Spleen (tissue), 11 donors: Measurements from ENCODE around the gene MYO1B. TPM values are rescaled to one million over a fixed set of nuclear protein-coding genes. Genes with fewer than 3 reads are reported as not detected.

Experiments
- DNase-seq: peaks from one replicate; pipeline ENCODE4 v3.0.0-alpha.2; 2020
- H3K27ac ChIP-seq, 8 donors: fragments of 200-600 bp; sonication (generic) in 7 of 8; 1 replicate in 4 of 8; 2 replicates in 4 of 8; pipeline versions ENCODE4 v1.5.0 to v1.8.0; 2016 to 2021; ENCODE audit warnings: inconsistent platforms in 4 of 8, mild to moderate bottlenecking in 4 of 8, moderate library complexity in 1 of 8
- H3K27me3 ChIP-seq, 7 donors: fragments of 200-600 bp; sonication (generic) in 6 of 7; replicated peaks in 1 of 7; 1 replicate in 4 of 7; 2 replicates in 3 of 7; pipeline versions ENCODE4 v1.5.0 to v1.8.0; 2016 to 2021; ENCODE audit warnings: inconsistent platforms in 3 of 7, mild to moderate bottlenecking in 1 of 7
- H3K36me3 ChIP-seq, 6 donors: fragments of 200-600 bp; sonication (generic) in 5 of 6; 1 replicate in 4 of 6; 2 replicates in 2 of 6; pipeline versions ENCODE4 v1.5.0 to v1.8.0; 2016 to 2021; ENCODE audit warnings: inconsistent platforms in 2 of 6
- H3K4me1 ChIP-seq, 6 donors: fragments of 200-600 bp; sonication (generic) in 5 of 6; 1 replicate in 3 of 6; 2 replicates in 3 of 6; pipeline versions ENCODE4 v1.5.0 to v1.8.0; 2016 to 2021; ENCODE audit warnings: inconsistent platforms in 3 of 6
- H3K4me3 ChIP-seq, 8 donors: fragments of 200-600 bp; sonication (generic) in 7 of 8; 1 replicate in 4 of 8; 2 replicates in 4 of 8; pipeline versions ENCODE4 v1.5.0 to v1.8.0; 2016 to 2021; ENCODE audit warnings: inconsistent platforms in 4 of 8, mild to moderate bottlenecking in 4 of 8, moderate library complexity in 2 of 8
- H3K9me3 ChIP-seq, 8 donors: fragments of 200-600 bp; sonication (generic) in 7 of 8; 1 replicate in 4 of 8; 2 replicates in 4 of 8; pipeline versions ENCODE4 v1.5.0 to v1.8.0; 2016 to 2021; ENCODE audit warnings: inconsistent platforms in 4 of 8
- CTCF ChIP-seq, 11 experiments: fragments of 200-600 bp in 7 of 11; fragments of 450-650 bp in 4 of 11; sonication (generic) in 4 of 11; IDR thresholded peaks in 8 of 11; conservative IDR thresholded peaks in 3 of 11; 1 replicate in 7 of 11; 2 replicates in 4 of 11; pipeline versions ENCODE4 v1.4.0 to v1.8.0; 2016 to 2021; ENCODE audit warnings: antibody characterized with exemption in 11 of 11, inconsistent platforms in 4 of 11, mild to moderate bottlenecking in 1 of 11
- POLR2A ChIP-seq, 3 donors: fragments of 450-650 bp; IDR thresholded peaks; one replicate each; pipeline ENCODE4 v1.5.1; 2017; ENCODE audit warnings: antibody characterized with exemption in 3 of 3, mild to moderate bottlenecking in 1 of 3
- POLR2AphosphoS5 ChIP-seq, 3 donors: sonication (generic); formaldehyde crosslinking; IDR thresholded peaks; one replicate each; pipeline ENCODE4 v1.5.1; 2017; ENCODE audit warnings: antibody characterized with exemption in 3 of 3
- WGBS, 5 donors: extraction: QIAGEN DNeasy Blood & Tissue Kit in 3 of 5; methylation state at CpG; one replicate each; pipeline versions ENCODE4 v1.1.5 to v1.1.7; 2013 to 2018; 5-methylcytosine and 5-hydroxymethylcytosine counted together
- intact Hi-C: fragments of 100-400 bp; cut with DNase I; formaldehyde crosslinking; loops from one replicate; pipeline ENCODE4 v1.15.0; 2023; ENCODE audit warnings: low total_unique reads
- polyA plus RNA-seq, 3 donors: library from polyadenylated mRNA; stranded (reverse); fragments of 200-250 nt; gene quantifications; one replicate each; pipeline ENCODE4 v1.2.1, GENCODE V29; 2013
- total RNA-seq, 7 donors: library from RNA; depleted of rRNA in 3 of 7; stranded (reverse); fragments of >200 nt in 3 of 7; fragmentation: NEBNext Ultra II Directional in 4 of 7; extraction: Animal tissue kit (Norgen Biotek cat#: 25700) in 4 of 7; gene quantifications; one replicate each; pipeline versions ENCODE4 v1.1.0 to v1.2.1, GENCODE V29; 2016 to 2021
- donor health status: healthy with polysubstance abuse.
- donor health status: DM: no; HTN: no; CAD: no; lungs with moderate emphysema.
- donor health status: DM: no; HTN: no; CAD: no.
- donor health status: Bipolar disorder and iron deficiency.
- donor health status: healthy.
- donor health status: DM: no; HTN: no; CAD: no.
- donor health status: DM: yes; HTN: yes; CAD: no.

Gene MYO1B
- total and polyA plus RNA-seq, 10 donors, result 5.3 to 25.8 (median 19.0) TPM

GRCh38 chr2:191357678-191358077 is 112.5 kb downstream of the MYO1B start:
- DNase-seq, result no peak
- Histone ChIP-seq H3K36me3 (no peaks in the 10 kb centered on the region), H3K4me1 (no peaks in the 10 kb centered on the region), H3K27me3 (no peaks in the 10 kb centered on the region), H3K27ac (no peak overlapping the region), H3K9me3 (peaks cover 0 to 4% (median 0%) of the 10 kb centered on the region in 8 donors), H3K4me3 (no peak overlapping the region)
- TF ChIP-seq POLR2A (IDR thresholded peaks at IDR 0.05), result no peak
- 90 to 94% (median 91%) methylated on average over 1 of the region's 1 CpG for WGBS, 5 donors
- intact Hi-C loops, result no loop called here

- Histone ChIP-seq H3K9me3 (peaks cover 0 to 4% (median 0%) of the 10 kb centered on the region in 8 donors), H3K36me3 (no peaks in the 10 kb centered on the region), H3K4me1 (no peaks in the 10 kb centered on the region), H3K27me3 (no peaks in the 10 kb centered on the region), H3K4me3 (no peak overlapping the region), H3K27ac (no peak overlapping the region)
- TF ChIP-seq POLR2AphosphoS5 (IDR thresholded peaks at IDR 0.05) (no peak), POLR2A (IDR thresholded peaks at IDR 0.05) (no peak), CTCF (IDR thresholded peaks at IDR 0.05 in 8 of 11, conservative IDR thresholded peaks at IDR 0.05 in 3 of 11) (no peak)
- WGBS, 5 donors, result 87 to 95% (median 88%) methylated on average over 11 of the region's 11 CpGs
- DNase-seq, result no peak
- intact Hi-C loops, result no loop called here
Measured at GRCh38 chr2:191358325-191359025, 113.3 kb downstream of the MYO1B start.

GRCh38 chr2:191359133-191359532 is 113.9 kb downstream of the MYO1B start:
- Histone ChIP-seq H3K27ac (no peak overlapping the region), H3K27me3 (no peaks in the 10 kb centered on the region), H3K9me3 (peaks cover 0 to 4% (median 0%) of the 10 kb centered on the region in 8 donors), H3K4me3 (no peak overlapping the region), H3K4me1 (no peaks in the 10 kb centered on the region), H3K36me3 (no peaks in the 10 kb centered on the region)
- WGBS, 5 donors, result 67 to 76% (median 73%) methylated on average over 2 of the region's 2 CpGs
- no peak for DNase-seq
- TF ChIP-seq CTCF (IDR thresholded peaks at IDR 0.05 in 8 of 11, conservative IDR thresholded peaks at IDR 0.05 in 3 of 11) (no peak), POLR2A (IDR thresholded peaks at IDR 0.05) (no peak), POLR2AphosphoS5 (IDR thresholded peaks at IDR 0.05) (no peak)
- intact Hi-C loops, result no loop called here

- no peaks in the 10 kb centered on the region for H3K9me3 ChIP-seq
- H3K36me3 ChIP-seq, result no peaks in the 10 kb centered on the region
- 92 to 99% (median 98%) methylated on average over 2 of the region's 2 CpGs for WGBS, 5 donors
- no peaks in the 10 kb centered on the region for H3K4me1 ChIP-seq
- H3K4me3 ChIP-seq, result no peak overlapping the region
- no peak for DNase-seq
- no peaks in the 10 kb centered on the region for H3K27me3 ChIP-seq
- intact Hi-C loops, result no loop called here
- TF ChIP-seq POLR2A (IDR thresholded peaks at IDR 0.05), result no peak
- no peak for TF ChIP-seq CTCF (IDR thresholded peaks at IDR 0.05 in 8 of 11, conservative IDR thresholded peaks at IDR 0.05 in 3 of 11)
- no peak for TF ChIP-seq POLR2AphosphoS5 (IDR thresholded peaks at IDR 0.05)
- no peak overlapping the region for H3K27ac ChIP-seq
Measured at GRCh38 chr2:191360918-191361317, 115.7 kb downstream of the MYO1B start.
